Chondrocyte (in vitro differentiated cells): ENCODE data around the gene IPO8. TPM values are rescaled to one million over a fixed set of nuclear protein-coding genes. Genes with fewer than 3 reads are reported as not detected.
A peak's percentile ranks its signal among the peaks of the same experiment; 100 is the strongest.

Experiments used
- DNase-seq: peaks from one replicate; pipeline ENCODE4 v3.0.0; 2021; ENCODE audit warnings: mixed read lengths, low spot score
- H3K27ac Mint-ChIP-seq: one replicate; pipeline ENCODE4 v1.8.0; 2021; ENCODE audit warnings: mild to moderate bottlenecking, moderate library complexity, mixed read lengths; ENCODE audit not compliant: unreplicated experiment
- H3K27me3 Mint-ChIP-seq: 2 replicates; pipeline ENCODE4 v1.8.0; 2021; ENCODE audit warnings: low read depth, mixed read lengths
- H3K36me3 Mint-ChIP-seq: 2 replicates; pipeline ENCODE4 v1.8.0; 2021; ENCODE audit warnings: low read depth, mixed read lengths
- H3K4me1 Mint-ChIP-seq: 2 replicates; pipeline ENCODE4 v1.8.0; 2021; ENCODE audit warnings: low read depth, mild to moderate bottlenecking, mixed read lengths
- H3K4me3 Mint-ChIP-seq: one replicate; pipeline ENCODE4 v1.8.0; 2021; ENCODE audit warnings: mild to moderate bottlenecking, moderate library complexity, mixed read lengths; ENCODE audit not compliant: unreplicated experiment
- H3K9me3 Mint-ChIP-seq: 2 replicates; pipeline ENCODE4 v1.8.0; 2021; ENCODE audit warnings: low read depth, mixed read lengths
- total RNA-seq: library from RNA; stranded (reverse); gene quantifications from 3 replicates; pipeline ENCODE4 v1.2.1, GENCODE V29; 2021
- TF ChIP-seq, protein P1 (sequence below): fragments of 200-600 bp; sonication (generic); IDR thresholded peaks from 2 replicates; pipeline ENCODE4 v1.5.0; 2021; ENCODE audit warnings: antibody characterized with exemption, mild to moderate bottlenecking, moderate library complexity

IPO8 gene
- total RNA-seq, 1 donor from 2014 or later, result 34.0 TPM

DNA sequence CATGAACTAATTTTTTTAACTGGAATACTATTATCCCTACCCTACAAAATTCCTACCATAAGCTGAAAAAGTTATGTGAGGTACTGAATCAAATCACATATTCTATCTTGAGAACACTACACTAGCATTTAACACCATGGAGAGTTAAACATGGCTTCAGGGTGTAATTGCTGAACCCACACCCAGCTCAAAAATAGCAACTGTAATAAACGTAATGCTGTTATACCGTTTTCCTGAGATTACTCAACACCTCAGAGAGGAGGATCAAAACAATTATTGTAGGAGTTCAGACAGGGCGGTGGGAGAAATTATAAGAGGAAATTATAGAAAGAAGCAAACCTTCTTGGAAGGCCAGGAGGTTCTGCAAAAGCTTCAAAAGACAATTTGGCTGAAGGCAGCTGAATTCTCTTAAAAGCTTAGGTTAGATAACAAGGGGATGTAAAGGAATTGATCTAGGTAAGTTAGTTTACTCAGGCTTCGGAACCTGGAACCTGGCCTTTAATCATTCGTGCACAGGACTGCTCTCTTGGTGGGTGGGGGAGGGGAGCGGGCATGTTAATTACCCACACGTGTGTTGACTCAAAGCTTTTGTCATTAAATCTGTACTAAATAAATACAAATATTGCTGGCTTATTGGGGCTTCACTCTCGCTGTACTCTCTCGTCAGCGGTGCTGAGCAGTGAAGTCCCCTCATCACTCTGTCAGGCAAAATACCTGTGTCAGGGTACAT is 12.1 kb upstream of the IPO8 start:
- no peak for DNase-seq
- TF ChIP-seq, protein P1, sequence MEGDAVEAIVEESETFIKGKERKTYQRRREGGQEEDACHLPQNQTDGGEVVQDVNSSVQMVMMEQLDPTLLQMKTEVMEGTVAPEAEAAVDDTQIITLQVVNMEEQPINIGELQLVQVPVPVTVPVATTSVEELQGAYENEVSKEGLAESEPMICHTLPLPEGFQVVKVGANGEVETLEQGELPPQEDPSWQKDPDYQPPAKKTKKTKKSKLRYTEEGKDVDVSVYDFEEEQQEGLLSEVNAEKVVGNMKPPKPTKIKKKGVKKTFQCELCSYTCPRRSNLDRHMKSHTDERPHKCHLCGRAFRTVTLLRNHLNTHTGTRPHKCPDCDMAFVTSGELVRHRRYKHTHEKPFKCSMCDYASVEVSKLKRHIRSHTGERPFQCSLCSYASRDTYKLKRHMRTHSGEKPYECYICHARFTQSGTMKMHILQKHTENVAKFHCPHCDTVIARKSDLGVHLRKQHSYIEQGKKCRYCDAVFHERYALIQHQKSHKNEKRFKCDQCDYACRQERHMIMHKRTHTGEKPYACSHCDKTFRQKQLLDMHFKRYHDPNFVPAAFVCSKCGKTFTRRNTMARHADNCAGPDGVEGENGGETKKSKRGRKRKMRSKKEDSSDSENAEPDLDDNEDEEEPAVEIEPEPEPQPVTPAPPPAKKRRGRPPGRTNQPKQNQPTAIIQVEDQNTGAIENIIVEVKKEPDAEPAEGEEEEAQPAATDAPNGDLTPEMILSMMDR, result no peak
- H3K36me3 Mint-ChIP-seq, result peaks cover 12% of the 10 kb centered on the region
- no peaks in the 10 kb centered on the region for H3K9me3 Mint-ChIP-seq
- no peak overlapping the region for H3K27ac Mint-ChIP-seq
- H3K4me1 Mint-ChIP-seq, result peaks cover 4% of the 10 kb centered on the region
- H3K4me3 Mint-ChIP-seq, result no peak overlapping the region
- H3K27me3 Mint-ChIP-seq, result no peaks in the 10 kb centered on the region

- Mint-ChIP-seq H3K36me3 (peaks cover 9% of the 10 kb centered on the region), H3K9me3 (no peaks in the 10 kb centered on the region), H3K4me3 (no peak overlapping the region), H3K4me1 (peaks cover 4% of the 10 kb centered on the region), H3K27ac (peak overlapping the region; percentile 12), H3K27me3 (no peaks in the 10 kb centered on the region)
- no peak for DNase-seq
- TF ChIP-seq, protein P1, result no peak
Measured at GRCh38 chr12:30706476-30706875, 10.8 kb upstream of the IPO8 start.

- Mint-ChIP-seq H3K27ac (no peak overlapping the region), H3K27me3 (no peaks in the 10 kb centered on the region), H3K4me3 (no peak overlapping the region), H3K36me3 (no peaks in the 10 kb centered on the region), H3K9me3 (no peaks in the 10 kb centered on the region), H3K4me1 (peaks cover 4% of the 10 kb centered on the region)
- TF ChIP-seq, protein P1, result no peak
- DNase-seq, result no peak
Measured at GRCh38 chr12:30701056-30701455, 5.4 kb upstream of the IPO8 start.

DNA sequence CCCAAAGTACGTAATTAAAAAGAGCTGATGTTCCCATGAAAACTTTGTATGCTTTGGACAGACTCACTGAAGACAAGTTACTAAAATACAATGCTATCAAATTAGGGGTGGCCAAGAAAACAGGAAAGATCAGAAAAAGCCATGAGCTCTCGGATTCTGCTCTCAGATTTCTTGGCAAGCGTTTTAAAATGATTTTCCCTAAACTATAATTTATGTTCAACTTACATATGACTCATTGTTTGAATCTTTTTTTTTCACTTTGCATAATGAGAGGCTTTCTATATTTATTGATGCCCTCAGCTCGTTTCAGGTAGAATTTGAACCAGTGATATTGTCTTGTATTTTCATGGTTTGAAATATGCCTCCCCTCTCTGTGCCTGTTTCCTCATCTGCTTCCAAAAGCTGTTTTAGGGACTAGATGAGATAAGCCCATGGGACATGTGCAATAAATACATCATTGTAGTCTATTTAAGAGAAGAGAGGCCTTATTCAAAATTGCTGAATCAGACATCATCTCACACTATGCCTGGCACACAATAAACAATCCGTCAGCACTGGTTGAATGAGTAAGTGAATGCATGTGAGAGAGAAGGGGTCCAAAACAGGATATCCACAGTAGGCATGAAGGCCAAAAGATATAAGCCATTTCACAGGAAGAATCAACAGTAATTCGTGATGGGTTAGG is 4.7 kb upstream of the IPO8 start:
- no peaks in the 10 kb centered on the region for H3K36me3 Mint-ChIP-seq
- no peak overlapping the region for H3K27ac Mint-ChIP-seq
- H3K9me3 Mint-ChIP-seq, result no peaks in the 10 kb centered on the region
- H3K4me1 Mint-ChIP-seq, result peaks cover 7% of the 10 kb centered on the region
- TF ChIP-seq, protein P1, result no peak
- no peak overlapping the region for H3K4me3 Mint-ChIP-seq
- H3K27me3 Mint-ChIP-seq, result no peaks in the 10 kb centered on the region
- no peak for DNase-seq

GRCh38 chr12:30698346-30698745 is 2.7 kb upstream of the IPO8 start:
- Mint-ChIP-seq H3K9me3 (no peaks in the 10 kb centered on the region), H3K27me3 (no peaks in the 10 kb centered on the region)

More at GRCh38 chr12:30698346-30698745, 2.7 kb upstream of the IPO8 start:
- TF ChIP-seq, protein P1, result no peak
- Mint-ChIP-seq H3K4me1 (peaks cover 21% of the 10 kb centered on the region), H3K4me3 (no peak overlapping the region), H3K27ac (no peak overlapping the region), H3K36me3 (no peaks in the 10 kb centered on the region)
- no peak for DNase-seq
